Activated naive CD8-positive, alpha-beta T cell (primary cell): Measurements from ENCODE around the gene PPP1R3E.

Source experiments
- H3K27ac Mint-ChIP-seq: one replicate; pipeline ENCODE4 v1.8.0; 2021; ENCODE audit warnings: mixed read lengths
- H3K27me3 Mint-ChIP-seq: one replicate; pipeline ENCODE4 v1.8.0; 2021; ENCODE audit warnings: mixed read lengths
- H3K36me3 Mint-ChIP-seq: one replicate; pipeline ENCODE4 v1.8.0; 2021; ENCODE audit warnings: mixed read lengths
- H3K4me1 Mint-ChIP-seq: one replicate; pipeline ENCODE4 v1.8.0; 2021; ENCODE audit warnings: low read depth, mixed read lengths
- H3K4me3 Mint-ChIP-seq: one replicate; pipeline ENCODE4 v1.8.0; 2021; ENCODE audit warnings: mild to moderate bottlenecking, mixed read lengths
- H3K9me3 Mint-ChIP-seq: one replicate; pipeline ENCODE4 v1.8.0; 2021; ENCODE audit warnings: low read depth, mixed read lengths

Gene PPP1R3E

DNA sequence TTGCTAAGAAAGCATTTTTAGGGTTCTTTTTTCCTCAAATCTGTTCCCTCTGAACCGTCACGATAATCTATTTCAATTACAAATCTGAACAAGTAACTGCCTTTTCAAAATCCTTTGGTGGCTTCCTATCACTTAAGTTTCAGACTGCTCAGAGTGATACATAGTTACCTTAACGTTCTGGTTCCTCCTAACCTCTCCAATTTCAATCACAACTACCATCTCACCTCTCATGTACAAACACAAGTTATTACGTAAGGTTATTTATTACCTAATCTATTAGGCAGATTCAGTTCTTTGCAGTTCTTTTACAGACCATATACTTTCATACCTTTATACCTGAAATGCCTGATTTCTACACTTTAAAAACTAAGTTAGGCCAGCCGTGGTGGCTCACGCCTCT lies 52.8 kb downstream of the PPP1R3E start:
- H3K36me3 Mint-ChIP-seq, result no peaks in the 10 kb centered on the region
- H3K27me3 Mint-ChIP-seq, result peaks cover 7% of the 10 kb centered on the region
- H3K27ac Mint-ChIP-seq, result no peak overlapping the region
- H3K9me3 Mint-ChIP-seq, result no peaks in the 10 kb centered on the region
- no peak overlapping the region for H3K4me3 Mint-ChIP-seq
- H3K4me1 Mint-ChIP-seq, result no peaks in the 10 kb centered on the region

DNA sequence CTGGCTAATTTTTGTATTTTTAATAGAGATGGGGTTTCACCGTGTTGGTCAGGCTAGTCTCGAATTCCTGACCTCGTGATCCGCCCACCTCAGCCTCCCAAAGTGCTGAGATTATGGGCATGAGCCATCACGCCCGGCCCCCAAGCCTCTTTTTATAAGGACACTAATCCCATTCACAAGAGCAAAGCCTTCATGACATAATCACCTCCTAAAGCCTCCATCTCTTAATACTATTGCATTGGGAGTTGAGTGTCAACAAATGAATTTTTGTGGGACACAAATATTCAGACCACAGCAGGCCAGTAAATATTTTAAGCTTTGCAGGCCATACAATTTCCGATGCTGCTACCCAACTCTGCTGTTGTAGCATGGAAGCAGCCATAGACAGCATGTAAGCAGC lies 54.1 kb downstream of the PPP1R3E start:
- H3K27ac Mint-ChIP-seq, result no peak overlapping the region
- H3K27me3 Mint-ChIP-seq, result peaks cover 7% of the 10 kb centered on the region
- no peaks in the 10 kb centered on the region for H3K9me3 Mint-ChIP-seq
- no peaks in the 10 kb centered on the region for H3K4me1 Mint-ChIP-seq
- H3K4me3 Mint-ChIP-seq, result no peak overlapping the region
- H3K36me3 Mint-ChIP-seq, result no peaks in the 10 kb centered on the region
